AG04449 (cell line): ENCODE data around the gene PHC2.

Experiments
- CTCF ChIA-PET: fragments of 350-600 bp; formaldehyde crosslinking; extraction: SDS; loops from one replicate; lab custom pipeline; 2021; ENCODE audit warnings: antibody characterized with exemption; lab: Yijun Ruan, JAX
- POLR2A ChIA-PET: fragments of 400-600, 350-600 bp; formaldehyde crosslinking; extraction: SDS; loops from one replicate; lab custom pipeline; 2020; ENCODE audit warnings: antibody characterized with exemption, inconsistent platforms; lab: Yijun Ruan, JAX
- DNase-seq: peaks from one replicate; pipeline ENCODE4 v3.0.0-alpha.2; 2010; ENCODE audit warnings: low read depth, low spot score
- H3K4me3 ChIP-seq: 2 replicates; pipeline ENCODE4 v1.5.1; 2011; ENCODE audit warnings: low read depth, mild to moderate bottlenecking, control low read depth, low read length
- TF ChIP-seq, protein P1 (sequence below): IDR thresholded peaks from one replicate; pipeline ENCODE4 v1.5.1; 2011; ENCODE audit warnings: mild to moderate bottlenecking, moderate library complexity, low read length, control low read depth, inconsistent platforms; ENCODE audit not compliant: insufficient read depth; ENCODE audit errors: missing control alignments

Gene PHC2

DNA sequence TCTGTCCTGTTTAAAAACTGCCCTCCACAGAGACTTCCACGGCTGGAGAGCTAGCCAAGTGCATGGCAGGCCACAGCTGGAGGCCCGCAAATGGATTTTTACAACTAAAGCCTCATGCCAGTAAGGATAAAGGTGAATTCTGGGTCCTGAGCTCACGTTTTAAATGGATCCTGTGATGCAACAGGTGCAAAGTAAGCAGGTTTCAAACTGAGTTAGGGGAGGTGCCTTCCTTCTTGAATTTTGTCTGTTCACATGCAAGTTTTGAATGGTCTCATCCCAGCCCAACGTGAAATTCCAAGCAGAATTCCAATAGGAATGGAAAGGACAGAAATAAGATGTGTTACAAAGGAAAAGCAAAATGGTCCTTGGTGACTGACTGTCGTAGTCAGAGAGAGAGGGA is 73.8 kb downstream of the PHC2 start:
- no peak for DNase-seq
- CTCF ChIA-PET, result interaction anchor here (1.0 to 3.0 kb wide), 7 partner anchors 8 to 114 kb away, joined by 3 to 14 read pairs (median 9); no protein-coding TSS in a partner anchor
- POLR2A ChIA-PET, result no interaction called here
- TF ChIP-seq, protein P1, sequence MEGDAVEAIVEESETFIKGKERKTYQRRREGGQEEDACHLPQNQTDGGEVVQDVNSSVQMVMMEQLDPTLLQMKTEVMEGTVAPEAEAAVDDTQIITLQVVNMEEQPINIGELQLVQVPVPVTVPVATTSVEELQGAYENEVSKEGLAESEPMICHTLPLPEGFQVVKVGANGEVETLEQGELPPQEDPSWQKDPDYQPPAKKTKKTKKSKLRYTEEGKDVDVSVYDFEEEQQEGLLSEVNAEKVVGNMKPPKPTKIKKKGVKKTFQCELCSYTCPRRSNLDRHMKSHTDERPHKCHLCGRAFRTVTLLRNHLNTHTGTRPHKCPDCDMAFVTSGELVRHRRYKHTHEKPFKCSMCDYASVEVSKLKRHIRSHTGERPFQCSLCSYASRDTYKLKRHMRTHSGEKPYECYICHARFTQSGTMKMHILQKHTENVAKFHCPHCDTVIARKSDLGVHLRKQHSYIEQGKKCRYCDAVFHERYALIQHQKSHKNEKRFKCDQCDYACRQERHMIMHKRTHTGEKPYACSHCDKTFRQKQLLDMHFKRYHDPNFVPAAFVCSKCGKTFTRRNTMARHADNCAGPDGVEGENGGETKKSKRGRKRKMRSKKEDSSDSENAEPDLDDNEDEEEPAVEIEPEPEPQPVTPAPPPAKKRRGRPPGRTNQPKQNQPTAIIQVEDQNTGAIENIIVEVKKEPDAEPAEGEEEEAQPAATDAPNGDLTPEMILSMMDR, result no peak
- H3K4me3 ChIP-seq, result no peak overlapping the region

DNA sequence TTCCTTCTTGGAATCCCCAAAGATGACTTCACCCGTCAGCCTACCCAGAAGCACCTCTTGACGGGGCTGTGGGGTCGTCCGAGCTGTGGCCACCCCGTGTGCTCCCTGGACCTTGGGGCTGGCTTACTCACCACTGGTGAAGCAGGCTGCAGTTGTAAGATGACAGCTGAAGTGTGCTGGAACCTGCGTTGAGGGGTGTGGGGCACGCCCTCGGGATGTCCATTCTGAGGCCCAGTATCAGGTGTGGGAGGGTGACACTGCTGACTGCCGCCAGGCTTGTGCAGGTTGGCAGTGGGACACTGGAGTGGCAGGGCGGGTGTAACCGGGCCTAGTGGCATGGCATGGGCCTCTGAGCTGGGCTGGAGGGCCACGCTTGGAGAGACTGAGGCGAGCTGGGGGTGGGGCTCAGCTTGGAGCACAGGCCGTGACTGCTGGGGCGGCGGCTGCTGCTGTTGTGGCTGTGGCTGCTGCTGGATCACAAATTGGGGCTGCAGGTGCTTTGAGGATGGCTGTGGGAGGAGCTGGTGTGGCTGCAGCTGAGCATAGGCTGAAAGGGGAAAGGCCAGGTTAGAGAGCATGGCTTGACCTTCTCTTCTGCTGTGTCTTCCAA is 76.1 kb downstream of the PHC2 start:
- DNase-seq, result no peak
- ChIA-PET POLR2A (no interaction called here), CTCF (interaction anchor here (0.9 to 3.0 kb wide), 4 partner anchors 13 to 116 kb away, joined by 3 to 14 read pairs (median 6); no protein-coding TSS in a partner anchor)

DNA sequence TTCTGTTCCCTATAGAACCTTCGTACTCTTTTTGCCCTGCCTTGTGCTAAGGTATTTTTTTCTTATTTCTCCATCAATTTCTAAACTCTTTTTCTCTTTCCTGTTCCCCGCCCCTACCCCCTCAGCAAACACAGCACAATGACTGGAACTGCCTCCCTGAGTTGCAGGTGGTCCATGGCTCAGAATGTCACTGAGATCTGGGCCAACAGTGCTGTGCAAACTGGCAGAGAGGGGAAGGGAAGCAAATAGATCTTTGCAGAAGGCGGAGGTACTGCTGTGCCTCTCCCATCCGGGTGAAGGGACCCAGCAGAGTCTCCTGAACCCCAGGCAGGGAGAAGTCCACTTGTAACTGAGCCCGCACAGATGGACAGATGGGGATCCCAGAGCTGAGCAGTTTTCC is 77.4 kb downstream of the PHC2 start:
- POLR2A ChIA-PET, result no interaction called here
- CTCF ChIA-PET, result no interaction called here
- no peak overlapping the region for H3K4me3 ChIP-seq
- TF ChIP-seq, protein P1, result no peak
- DNase-seq, result no peak

More for the DNA sequence above, 76.1 kb downstream of the PHC2 start:
- TF ChIP-seq, protein P1, result no peak
- H3K4me3 ChIP-seq, result no peak overlapping the region

DNA sequence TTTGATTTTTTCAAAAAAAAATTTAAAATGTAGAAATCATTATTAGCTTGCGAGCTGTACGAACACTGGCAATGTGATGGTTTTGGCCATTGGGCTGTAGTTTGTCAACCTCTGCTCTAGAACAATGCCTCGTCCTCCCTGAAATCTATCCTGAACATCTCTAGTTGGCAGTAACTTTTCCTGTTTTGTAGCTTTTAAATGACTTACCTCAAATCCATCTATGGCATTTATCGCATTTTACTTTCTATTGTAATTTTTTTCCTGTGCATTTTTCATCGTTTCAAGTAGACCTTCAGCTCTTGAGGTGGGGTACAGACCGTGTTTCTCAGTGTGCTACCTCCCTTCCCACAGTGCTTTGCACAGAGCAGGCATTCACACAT is 79.6 kb downstream of the PHC2 start:
- POLR2A ChIA-PET, result no interaction called here
- CTCF ChIA-PET, result interaction anchor here (0.7 to 3.7 kb wide), 11 partner anchors 11 to 120 kb away, joined by 3 to 40 read pairs (median 4); no protein-coding TSS in a partner anchor
- TF ChIP-seq, protein P1, result no peak
- DNase-seq, result no peak
- H3K4me3 ChIP-seq, result no peak overlapping the region

DNA sequence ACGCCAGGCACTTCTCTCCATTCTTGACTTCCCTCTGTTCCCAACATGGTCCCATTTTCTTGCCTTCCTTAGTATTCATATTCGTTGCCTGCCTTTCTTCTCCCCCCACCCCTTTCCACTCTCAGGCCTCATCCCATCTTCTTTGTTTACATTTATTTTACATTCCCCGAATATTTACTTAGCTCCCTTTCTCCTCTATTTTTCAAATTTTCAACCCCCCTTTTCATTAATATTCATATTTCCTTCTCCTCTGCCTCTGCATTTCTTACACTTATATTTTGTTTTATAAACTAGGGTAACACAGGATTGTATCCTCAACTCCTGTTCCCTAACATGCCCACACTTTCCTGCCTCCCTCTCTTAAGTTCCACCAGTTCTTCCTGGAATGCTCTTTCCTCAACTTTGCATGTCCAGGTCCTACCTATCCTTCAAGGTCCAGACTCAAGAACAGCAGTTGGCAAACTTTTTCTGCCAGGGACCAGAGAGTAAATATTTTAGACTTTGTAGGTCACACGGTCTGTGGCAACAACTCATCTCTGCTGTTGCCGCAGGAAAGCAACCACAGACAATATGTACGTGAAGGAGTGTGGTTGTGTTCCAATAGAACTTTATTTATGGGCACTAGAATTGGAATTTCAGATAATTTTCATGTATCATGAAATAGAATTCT is 80.1 kb downstream of the PHC2 start:
- H3K4me3 ChIP-seq, result peak overlapping the region; percentile 55
- POLR2A ChIA-PET, result interaction anchor here (0.8 kb wide), 1 partner anchor 22 kb away, joined by 3 read pairs; no protein-coding TSS in a partner anchor
- CTCF ChIA-PET, result interaction anchor here (0.7 to 3.7 kb wide), 12 partner anchors 11 to 120 kb away, joined by 3 to 40 read pairs (median 4); no protein-coding TSS in a partner anchor
- TF ChIP-seq, protein P1, result no peak
- DNase-seq, result no peak
